Measurements from ENCODE around the gene PGC.
"Not testable (repeated sequence)": the region's sequence is repeated elsewhere in the genome, so short reads cannot be mapped to it uniquely, and the experiment has no call there.

PGC gene

DNA sequence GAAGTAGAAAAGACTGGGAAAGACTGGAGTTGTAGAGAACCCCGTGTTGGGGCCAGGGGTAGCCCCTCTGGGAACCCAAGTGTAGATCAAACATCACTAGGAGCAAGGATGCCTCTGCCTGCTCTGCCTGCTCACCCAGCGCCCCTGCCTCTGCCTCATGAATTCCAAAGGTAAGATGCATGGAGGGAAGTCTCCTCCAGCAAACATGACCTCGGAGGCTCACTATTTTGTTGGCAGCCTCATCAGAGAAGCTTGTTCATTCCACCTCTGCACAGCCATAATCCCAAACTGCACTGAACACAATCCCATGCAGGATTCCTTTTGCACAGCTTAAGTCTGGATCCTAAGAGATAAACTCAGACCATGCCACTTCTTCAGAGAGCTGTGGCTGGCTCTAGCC lies 27.6 kb upstream of the PGC start:
- DNase-seq: no peak

DNA sequence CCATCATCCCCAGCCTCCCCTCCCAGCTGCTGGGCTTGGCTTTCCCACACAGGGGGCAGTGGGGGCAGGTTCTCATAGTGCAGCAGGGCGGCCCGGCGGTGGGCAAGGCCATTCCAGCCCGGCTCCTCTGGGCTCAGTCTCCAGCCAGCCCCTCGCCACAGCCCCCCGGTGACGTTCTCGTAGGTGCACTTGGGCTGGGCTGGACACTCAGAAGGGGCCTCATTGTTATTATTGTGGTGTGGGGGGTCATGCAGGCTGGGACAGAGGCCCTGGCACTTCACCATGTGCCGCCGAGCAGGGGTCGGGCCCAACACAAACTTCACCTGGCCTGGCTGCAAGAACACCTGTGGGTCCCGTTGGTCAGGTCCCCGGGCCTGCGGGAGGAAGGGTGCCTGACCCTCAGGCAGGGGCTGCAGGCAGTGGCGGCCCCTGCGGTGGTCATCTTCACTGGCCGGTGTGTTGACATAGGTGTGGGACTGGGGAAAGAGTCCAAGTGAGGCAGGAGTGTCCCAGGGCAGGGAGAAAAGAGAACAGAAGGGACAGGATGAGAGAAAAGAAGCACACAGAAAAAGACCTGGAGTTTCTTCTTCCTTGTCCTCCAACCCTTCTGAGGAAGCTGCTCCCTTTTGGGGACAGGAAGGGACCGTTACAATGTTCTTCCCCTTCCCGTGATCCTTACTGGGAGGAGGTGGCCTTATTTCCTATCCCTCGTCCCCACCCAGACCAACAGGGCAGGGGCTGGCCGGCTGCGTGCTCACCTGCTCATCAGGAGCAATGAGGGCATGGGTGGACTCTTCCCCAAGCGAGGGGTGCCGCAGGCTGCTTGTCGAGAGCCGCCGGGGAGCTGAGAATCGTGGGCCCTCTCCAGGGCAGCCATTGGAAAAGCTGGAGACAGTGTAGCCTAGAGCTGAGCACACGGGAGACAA lies 24.1 kb upstream of the PGC start:
- no peak for DNase-seq

DNA sequence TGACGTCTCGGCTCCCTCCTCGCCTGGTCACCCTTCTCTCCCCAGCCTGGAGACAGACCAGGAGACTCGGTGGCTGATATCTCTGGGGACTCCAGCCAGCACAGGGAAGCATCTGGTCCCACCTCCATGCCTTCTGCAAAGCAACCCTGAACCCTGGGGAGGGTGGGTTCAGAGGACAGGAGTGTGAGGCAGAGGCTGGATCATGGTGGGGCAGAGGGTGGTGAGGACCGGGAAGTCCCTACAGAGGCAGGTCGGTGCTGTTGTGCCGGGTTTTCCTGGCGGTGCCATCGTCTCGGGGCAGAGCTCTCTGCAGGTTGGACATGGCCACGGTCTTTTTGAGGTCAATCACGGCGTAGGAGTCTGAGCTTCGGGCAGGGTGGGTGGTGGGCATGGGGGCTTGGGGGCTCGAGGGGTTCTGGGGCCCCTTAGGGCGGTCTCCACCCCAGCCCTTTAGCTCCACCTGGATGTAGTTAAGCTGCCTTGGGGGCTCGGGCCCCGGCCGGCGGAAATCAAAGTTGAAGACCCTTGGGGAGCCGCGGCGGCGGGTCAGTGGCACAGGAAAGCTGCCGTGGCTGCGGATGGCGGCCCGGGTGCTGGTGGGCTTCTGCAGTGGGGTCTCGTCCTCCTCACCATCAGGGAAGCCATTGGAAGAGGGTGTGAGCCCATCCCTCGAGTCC lies 23.3 kb upstream of the PGC start:
- DNase-seq: no peak

DNA sequence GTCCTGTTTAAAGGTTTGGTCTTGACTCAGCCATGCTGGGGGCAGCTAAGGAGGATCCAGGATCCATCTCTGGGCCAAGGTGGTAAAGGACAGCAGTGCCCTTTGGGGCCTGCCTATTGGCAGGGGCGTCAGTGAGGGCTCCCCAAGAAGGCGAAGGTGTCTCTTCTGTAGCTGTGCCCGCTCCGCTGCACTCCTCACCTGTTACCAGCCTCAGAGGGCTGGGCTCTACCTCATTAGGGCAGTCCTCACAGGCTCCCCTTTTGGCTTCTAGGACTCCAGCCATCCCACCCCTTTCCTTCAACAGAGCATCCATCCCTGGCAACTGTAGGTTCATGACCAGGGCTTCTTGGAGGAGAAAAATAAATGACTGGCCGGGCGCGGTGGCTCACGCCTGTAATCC lies 22.2 kb upstream of the PGC start:
- DNase-seq: no peak

DNA sequence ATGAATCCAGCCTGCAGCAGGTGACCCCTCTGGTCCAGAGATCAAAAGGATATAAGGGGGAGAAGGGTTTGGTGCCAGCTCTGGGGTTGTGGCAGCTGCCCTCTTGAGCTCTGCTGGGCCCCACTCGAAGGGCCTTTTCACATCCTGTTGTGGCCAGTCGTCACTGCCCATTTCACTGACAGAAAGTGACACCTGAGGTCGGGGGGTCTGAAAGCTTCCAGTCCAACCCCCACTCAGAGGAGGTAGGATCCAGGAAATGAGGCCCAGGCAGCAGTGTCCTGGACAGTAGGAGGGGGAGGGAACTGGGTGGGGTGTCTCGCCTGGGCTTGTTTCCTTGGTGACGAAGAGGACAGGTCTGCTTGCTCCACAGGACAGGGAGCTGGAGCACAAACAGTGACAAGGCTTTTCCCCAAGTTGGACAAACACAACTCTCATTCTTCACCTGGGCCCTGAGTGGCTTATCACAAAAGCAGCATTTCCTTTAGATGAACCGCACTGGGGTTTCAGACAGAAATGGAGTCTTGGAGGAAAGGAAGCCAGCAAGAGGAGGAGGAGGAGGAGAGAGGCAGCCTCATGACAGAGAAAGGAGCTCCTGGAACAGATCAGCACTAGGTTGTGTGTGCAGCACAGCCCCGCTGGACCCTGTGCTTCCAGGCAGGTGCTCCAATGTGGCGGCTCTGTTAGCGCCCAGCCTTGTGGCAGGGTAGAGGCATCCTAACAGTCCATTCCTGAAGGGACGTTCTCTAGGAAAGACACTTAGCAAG lies 21.5 kb upstream of the PGC start:
- DNase-seq: no peak

DNA sequence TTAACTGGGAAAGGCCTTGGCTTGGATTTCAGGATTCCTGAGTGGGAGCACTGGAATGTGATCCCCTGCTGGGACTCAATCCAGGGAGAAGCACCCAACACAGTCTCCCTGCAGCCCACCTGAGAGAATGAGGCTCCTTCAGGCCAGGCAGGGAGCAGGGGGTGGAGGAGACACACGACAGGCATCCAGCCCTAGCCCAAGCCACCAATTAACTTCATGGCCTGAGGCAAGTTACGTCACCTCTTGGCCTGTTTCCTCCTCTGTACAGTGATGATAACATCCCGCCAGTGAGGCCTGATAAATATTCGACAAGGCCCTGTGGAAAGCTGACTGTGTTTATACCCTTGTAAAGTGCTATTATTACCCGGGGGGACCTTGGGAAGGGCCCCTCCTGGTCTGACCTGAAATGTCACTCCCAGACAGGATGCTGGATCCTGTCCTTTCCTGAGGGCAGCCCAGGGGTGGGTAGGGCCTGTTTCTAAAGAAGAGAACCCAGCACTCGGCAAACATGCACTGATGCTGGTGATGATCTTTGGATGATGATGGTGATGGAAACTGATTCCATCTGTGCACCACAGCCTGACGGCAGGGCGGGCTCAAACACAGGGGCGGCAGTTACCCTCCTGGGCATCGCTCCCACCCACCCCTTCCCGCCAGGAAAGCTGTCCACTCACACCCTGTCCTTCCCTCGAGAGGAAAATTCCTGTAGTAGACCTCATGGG lies 20.1 kb upstream of the PGC start:
- DNase-seq: no peak

DNA sequence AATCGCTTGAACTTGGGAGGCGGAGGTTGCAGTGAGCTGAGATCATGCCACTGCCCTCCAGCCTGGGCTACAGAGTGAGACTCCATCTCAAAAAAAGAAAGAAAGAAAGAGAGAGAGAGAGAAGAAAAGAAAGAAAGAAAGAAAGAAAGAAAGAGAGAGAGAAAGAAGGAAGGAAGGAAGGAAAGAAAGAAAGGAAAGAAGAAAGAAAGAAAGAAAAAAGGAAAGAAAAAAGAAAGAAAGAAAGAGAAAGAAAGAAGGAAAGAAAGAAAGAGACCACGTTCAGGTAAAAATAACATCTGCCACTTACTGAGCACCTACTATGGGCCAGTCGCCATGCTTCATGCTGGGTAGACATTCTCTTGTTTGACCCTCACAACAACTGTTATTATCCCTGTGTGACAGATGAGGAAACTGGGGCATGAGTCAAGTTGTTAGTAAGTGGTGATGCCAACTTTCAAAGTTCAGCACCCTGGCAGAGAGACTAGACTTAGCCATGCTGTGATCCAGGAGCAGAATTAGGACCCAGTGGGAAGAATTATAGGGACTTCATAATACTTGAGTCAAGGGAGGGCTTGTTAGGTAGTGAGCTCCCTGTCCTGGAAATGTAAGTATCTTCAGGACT lies 19.0 kb upstream of the PGC start:
- DNase-seq: not testable (repeated sequence)

DNA sequence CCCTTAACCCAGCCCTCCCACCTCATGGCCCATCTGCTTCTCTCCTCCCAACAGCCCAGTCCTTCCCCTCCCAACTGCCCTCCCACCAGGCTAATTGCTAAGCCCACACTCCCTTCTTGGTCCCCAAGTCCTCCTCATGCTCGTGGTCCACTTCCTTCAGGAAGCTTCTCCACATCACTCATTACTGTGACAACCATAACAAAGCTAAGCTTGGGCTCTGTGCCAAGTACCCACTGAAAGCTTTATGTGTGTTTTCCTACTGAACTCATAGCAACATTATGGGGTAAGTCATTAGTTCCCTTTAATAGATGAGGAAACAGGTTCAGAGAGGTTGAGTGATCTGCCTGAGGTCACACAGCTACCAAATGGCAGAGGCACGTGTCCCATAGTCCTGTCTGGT lies 16.3 kb upstream of the PGC start:
- DNase-seq: no peak

DNA sequence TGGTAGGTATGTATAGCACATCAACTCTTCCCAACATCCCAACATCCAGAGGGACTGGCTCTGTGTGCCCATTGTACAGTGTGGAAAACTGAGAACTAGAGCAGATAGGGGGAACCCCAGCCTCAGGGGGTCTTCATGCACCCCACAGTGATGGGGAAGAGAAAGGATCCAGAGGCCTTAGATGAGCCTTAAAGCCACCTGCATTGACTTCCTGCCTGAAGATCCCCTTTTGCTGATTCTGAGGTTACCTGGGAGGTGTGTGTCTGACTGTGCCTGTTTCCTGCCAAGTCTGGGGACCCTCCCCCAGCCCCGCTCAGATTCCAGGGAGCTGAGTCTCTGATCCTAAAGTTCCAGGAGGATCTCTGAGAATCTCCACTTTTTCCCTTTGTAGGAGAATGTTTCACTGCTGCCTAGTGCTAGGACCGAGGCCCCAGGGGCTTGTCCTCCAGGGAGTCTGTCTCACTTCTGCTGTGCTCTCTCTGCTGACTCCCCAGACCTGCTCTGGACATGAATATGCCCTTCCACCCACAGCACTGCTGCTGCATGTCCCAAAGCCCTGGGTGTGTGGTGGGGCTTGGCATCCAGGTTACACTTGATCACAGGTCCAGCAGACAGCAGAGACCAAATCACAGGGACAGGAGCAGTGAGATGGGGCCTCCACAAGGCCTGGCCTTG lies 12.8 kb upstream of the PGC start:
- no peak for DNase-seq

DNA sequence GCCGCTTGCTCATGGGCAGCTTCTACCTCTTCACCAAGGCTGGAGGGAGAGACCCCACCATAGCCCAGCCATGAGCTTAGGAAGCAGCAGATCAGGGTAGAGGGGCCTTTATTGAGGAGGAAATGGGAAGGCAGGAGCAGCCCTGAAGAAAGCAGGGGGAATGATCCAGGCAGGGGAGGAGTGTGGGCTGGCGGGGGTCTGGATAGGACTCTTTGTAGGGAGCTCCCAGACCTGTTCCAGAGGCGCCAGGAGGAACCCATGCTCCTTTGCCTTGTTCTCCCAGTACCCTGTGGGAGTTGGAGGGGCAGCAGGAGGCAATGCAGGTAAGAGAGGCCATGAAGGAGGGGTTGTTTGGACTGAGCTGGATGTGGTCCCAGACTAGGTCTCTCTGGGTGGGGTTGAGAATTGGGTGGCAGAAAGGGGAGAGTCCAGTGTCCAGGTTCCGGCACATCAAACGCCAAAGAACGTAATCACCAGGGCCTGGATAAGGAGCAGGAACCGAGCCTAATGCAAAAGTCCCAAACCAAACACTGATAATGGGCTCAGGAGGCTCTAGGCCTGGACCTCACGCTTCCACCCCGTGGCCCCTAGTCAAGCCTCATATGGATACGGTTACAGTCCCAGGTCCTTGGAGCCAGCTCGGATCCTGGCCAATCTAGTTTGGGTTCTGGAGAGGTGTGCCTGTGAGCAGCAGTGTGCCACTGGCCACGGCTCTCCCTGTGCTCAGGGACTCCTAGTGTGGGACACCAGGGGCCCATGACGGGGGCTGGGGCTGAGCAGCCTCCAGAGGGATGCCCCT lies 12.1 kb upstream of the PGC start:
- DNase-seq: no peak

DNA sequence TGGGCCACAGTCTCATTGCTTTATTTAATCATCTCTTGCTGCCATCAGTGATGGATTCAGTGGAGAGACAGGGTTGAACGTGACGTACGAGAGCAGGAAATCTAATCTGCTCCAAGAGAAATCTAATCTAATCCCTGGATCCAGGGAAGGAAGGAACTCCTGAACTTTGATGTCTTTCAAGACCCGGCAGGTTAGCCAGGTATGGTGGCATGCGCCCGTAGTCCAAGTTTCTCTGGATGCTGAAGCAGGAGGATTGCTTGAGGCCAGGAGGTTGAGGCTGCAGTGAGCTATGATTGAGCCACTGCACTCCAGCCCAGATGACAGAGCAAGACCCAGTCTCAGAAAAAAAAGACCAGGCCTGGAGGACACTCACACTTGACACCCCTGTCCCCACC lies 11.4 kb upstream of the PGC start:
- no peak for DNase-seq

DNA sequence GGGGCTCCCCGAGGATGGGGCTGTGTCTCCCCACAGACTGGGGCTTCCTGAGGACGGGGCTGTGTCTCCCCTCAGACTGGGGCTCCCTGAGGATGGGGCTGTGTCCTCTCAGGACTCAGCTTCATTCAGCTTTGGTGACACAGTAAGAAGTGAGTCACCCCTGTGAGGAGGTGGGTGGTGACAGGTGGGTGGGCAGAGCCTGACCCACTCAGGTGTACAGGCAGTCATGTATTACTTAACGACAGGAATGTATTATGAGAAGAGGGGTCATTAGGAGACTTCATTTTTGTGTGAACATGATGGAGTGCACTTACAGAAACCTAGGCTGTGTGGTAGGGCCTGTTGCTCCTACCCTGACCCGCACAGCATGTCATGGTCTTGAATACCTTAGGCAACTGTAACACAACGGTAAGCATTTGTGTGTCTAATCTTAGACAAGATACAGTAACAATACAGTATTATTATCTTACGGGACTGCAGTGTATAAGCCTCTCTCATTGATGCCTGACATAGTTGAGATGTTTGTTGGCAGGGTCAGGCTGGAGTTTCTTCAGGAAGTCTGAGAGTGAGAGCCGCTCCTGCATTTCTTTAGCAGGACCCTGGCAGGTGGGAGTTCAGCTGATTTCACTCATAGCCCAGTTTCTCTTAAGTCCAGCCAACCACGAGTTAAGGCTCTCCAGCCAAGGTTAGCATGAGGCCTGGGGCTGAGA lies 10.9 kb upstream of the PGC start:
- no peak for DNase-seq

DNA sequence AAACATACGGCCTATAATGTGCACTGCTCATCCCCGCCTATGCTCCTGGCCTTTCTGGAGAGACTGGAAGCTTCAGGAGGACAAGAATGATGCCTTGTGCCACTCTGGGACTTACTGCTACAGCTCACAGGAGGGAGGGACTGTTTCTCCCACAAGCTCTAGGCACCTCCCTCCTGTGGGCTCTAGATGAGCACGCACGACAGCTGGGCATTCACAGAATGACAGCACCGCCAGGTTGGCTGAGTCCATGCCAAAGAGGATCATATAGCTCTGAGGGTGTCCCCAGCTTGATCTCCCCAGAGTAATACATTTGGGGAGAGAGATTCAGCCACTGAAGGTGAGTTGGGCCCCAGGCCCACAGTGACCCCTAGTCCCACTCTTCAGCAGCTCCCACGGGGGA lies 10.1 kb upstream of the PGC start:
- DNase-seq: no peak

DNA sequence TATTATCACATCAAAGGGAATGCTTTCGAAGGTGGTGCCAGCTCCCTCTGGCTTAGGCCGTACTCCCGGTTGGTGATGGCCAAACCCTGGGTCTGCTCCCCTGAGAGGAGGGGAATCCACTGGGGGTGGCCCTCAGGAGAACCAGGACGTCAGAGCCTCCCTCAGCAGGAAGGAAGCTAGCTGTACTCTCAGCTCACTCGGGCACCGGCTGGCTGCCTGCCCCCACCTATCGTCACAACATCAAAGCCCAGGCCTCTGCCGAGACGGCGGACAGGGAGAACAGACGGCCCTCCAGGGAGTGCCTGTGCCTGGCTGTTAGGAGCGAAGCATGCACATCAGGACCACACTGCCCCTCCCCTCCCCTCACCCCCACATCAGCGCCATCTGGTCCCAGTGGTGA lies 9.2 kb upstream of the PGC start:
- DNase-seq: no peak

DNA sequence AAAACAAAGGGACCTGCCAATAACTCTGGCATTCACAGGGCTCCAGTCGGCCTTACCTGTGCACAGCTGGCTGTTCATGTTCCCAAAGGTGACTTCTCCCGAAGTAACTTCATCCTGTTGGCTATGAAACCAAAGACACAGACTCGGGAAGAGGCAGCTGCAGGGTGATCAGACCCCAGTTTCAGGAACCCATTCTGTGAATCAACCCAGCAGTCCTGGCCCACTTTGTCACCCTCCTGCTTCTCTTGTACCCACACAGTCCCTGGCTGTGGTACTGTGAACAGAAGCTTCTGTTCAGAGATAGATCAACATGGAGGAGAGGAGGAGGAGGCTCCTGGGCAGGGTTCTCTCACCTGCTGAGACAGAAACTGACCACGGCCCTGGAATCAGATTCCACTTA lies 8.7 kb upstream of the PGC start:
- DNase-seq: no peak

DNA sequence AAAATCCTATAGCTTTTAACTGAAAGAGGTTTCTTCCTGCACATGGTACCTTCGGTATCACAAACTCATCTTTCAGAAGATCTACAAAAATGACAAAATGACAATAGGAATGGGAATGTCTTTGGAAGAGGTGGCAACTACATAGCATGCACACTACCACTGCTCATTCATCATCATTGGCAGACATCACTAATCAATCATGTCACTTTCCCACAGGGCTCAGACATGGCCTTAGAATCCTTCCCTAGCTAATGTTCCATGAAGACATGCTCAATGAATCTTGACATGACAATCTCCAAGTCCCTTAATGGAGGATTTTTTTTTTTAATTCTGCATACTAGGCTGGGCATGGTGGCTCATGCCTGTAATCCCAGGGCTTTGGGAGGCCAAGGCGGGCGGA lies 3.2 kb upstream of the PGC start:
- no peak for DNase-seq

DNA sequence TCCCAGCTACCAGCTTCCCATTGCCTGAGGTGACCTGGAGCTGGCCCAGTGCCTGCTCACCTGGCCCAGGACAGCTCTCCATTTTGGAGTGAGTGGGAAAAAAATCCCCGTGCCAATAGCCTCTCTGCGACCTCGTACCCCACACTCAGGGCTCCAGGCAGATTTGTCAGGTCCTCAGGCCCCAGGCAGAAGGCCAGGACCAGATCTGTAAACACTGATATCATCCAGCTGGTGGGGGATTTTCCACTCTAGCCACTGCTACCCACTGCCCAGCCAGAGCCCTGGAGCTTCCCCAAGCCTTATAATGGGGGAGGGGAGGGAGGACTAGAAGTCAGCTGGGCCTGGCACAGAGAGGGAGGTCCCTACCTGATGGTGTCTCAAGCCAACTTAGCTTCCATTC lies 1.3 kb upstream of the PGC start:
- DNase-seq: no peak

DNA sequence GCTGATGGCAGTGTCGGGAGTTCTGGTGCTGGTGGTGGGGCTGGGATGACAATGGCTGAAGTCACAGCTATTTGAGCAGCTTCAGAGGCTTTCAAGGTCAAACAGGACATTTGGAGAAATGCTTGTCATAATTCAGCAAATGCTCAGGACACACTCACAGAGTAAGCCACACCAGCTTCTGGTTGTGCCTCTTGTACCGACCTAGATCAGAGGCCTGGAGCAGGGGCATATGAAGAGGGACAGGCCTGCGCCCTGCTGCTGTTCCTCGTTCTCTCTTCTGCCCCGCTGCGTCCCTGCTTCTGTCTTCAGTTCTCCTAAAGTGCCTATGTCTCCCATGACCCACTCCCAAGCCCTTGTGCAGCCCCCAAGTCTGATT lies 893 bp upstream of the PGC start:
- no peak for DNase-seq

DNA sequence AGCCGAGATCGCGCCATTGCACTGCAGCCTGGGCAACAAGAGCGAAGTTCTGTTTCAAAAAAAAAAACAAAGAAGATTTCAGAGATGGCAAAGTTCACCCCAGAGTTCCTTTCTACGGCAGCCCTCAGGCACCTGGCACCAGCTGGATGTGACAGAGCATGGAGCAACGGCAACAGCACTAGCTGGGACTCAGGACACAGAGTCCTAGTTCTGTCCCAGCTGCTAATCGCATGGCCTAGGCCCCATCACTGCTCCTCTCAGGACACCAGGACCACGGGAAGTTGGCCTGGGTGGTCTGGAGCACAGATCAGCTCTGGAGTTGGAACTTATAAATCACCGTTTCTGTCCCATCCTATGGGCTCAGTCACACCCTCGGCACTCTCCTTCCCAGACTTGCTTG lies 1.1 kb downstream of the PGC start:
- DNase-seq: no peak

DNA sequence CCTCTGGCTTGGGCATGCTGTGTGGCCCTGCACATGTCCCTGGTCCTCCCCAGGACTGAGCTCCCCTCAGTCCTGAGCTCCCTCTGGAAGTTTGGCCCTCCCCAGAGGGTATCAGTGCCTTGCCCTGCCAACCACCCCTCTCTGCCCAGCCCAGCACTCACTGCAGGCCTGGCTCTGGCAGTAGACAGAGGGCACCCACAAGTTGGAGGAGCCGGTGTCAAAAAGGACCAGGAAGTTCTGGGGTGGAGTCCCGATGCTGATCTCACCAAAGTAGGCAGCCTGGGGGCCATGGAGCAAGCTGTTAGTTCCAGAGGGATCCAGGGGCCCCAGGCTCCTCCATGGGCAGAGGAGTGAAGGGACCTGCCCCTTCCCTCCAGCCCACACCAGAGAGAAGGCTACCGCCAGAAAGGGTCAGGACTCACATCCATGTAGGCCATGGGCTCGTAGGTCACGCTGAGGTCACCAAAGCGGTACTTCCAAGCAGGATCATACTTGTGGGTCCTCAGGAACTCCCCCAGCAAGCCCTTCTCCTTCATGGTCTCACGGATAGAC lies 2.9 kb downstream of the PGC start:
- DNase-seq: no peak
